ENCODE data around the gene RNF217. TPM values are rescaled to one million over a fixed set of nuclear protein-coding genes. Genes with fewer than 3 reads are reported as not detected.

Gene RNF217
- total RNA-seq, 3 donors from 2014 or later = 11.6 to 47.3 (median 15.0) TPM

GRCh38 chr6:125102411-125102810, 140.2 kb downstream of the RNF217 start:
- no peaks in the 10 kb centered on the region for H3K9me3 ChIP-seq
- intact Hi-C loops (cut with DNase I, micrococcal nuclease) = loop anchor here in 1 of 2 donors (10.0 kb wide), 1 partner anchor 138 kb away; the partner anchor contains the start of gene RNF217
- H3K4me1 ChIP-seq (ENCODE audit: low read depth) = no peaks in the 10 kb centered on the region
- ATAC-seq (no peak), DNase-seq (no peak)
- H3K36me3 ChIP-seq (ENCODE audit: low read depth) = no peaks in the 10 kb centered on the region
- no peak overlapping the region for H3K4me3 ChIP-seq
- TF ChIP-seq CTCF (IDR thresholded peaks at IDR 0.05) = no peak

- TF ChIP-seq CTCF (IDR thresholded peaks at IDR 0.05) = no peak
- no peaks in the 10 kb centered on the region for H3K4me1 ChIP-seq (ENCODE audit: low read depth)
- no peaks in the 10 kb centered on the region for H3K36me3 ChIP-seq (ENCODE audit: low read depth)
- ATAC-seq (no peak), DNase-seq (no peak)
- no peaks in the 10 kb centered on the region for H3K9me3 ChIP-seq
- intact Hi-C loops (cut with DNase I, micrococcal nuclease) = loop anchor here in 1 of 2 donors (10.0 kb wide), 1 partner anchor 138 kb away; the partner anchor contains the start of gene RNF217
- H3K4me3 ChIP-seq = no peak overlapping the region
These were observed 140.7 kb downstream of the RNF217 start for GRCh38 chr6:125102891-125103290.

- no peaks in the 10 kb centered on the region for H3K9me3 ChIP-seq
- no peaks in the 10 kb centered on the region for H3K36me3 ChIP-seq (ENCODE audit: low read depth)
- intact Hi-C loops (cut with DNase I, micrococcal nuclease) = loop anchor here in 1 of 2 donors (10.0 kb wide), 1 partner anchor 140 kb away; the partner anchor contains the start of gene RNF217
- TF ChIP-seq CTCF (IDR thresholded peaks at IDR 0.05) = no peak
- no peak for DNase-seq
- no peak for ATAC-seq
- no peaks in the 10 kb centered on the region for H3K4me1 ChIP-seq (ENCODE audit: low read depth)
- no peak overlapping the region for H3K4me3 ChIP-seq
These were observed 142.2 kb downstream of the RNF217 start for GRCh38 chr6:125104425-125104824.

GRCh38 chr6:125107048-125107447, 144.8 kb downstream of the RNF217 start:
- DNase-seq = no peak
- ATAC-seq = no peak
- H3K9me3 ChIP-seq = peaks cover 23% of the 10 kb centered on the region
- H3K4me3 ChIP-seq = no peak overlapping the region
- H3K36me3 ChIP-seq (ENCODE audit: low read depth) = no peaks in the 10 kb centered on the region
- no peaks in the 10 kb centered on the region for H3K4me1 ChIP-seq (ENCODE audit: low read depth)
- intact Hi-C loops (cut with DNase I, micrococcal nuclease) = loop anchor here in 1 of 2 donors (10.0 kb wide), 1 partner anchor 142 kb away; the partner anchor contains the start of gene RNF217
- TF ChIP-seq CTCF (IDR thresholded peaks at IDR 0.05) = no peak

- ATAC-seq (no peak), DNase-seq (no peak)
- H3K36me3 ChIP-seq (ENCODE audit: low read depth) = no peaks in the 10 kb centered on the region
- H3K9me3 ChIP-seq = peaks cover 23% of the 10 kb centered on the region
- no peaks in the 10 kb centered on the region for H3K4me1 ChIP-seq (ENCODE audit: low read depth)
- TF ChIP-seq CTCF (IDR thresholded peaks at IDR 0.05) = no peak
- no peak overlapping the region for H3K4me3 ChIP-seq
- intact Hi-C loops (cut with DNase I, micrococcal nuclease) = loop anchor here in 1 of 2 donors (10.0 kb wide), 1 partner anchor 143 kb away; the partner anchor contains the start of gene RNF217
These were observed 145.7 kb downstream of the RNF217 start for GRCh38 chr6:125107896-125108295.

Data from mucosa of descending colon (tissue), 3 donors.